Stimulated activated CD4-positive, alpha-beta T cell treated with anti-CD3 and anti-CD28 coated beads, Interleukin-4, amount 100 ng/mL, for 1 hour (primary cell): ENCODE measurements around the gene SKI.
"Not testable (repeated sequence)": the region's sequence is repeated elsewhere in the genome, so short reads cannot be mapped to it uniquely, and the experiment has no call there.

Experiments
- DNase-seq: peaks from one replicate; pipeline ENCODE4 v3.0.0-alpha.2; 2020

SKI gene

DNA sequence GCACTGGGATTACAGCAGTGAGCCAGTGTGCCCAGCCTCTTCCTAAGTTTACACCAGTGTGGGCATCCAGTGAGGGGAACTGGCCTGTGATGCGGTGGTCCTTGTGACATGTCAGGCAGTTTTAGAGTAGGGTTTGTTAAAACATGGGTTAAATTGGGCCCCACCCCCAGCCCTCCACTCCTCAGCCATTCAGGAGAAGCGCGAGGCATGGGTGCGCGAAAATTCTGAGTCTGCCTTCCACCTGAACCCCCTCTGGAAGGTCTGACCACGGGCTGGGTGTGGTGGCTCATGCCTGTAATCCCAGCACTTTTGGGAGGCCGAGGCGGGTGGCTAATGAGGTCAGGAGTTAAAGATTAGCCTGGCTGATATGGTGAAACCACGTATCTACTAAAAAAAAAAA, 51.7 kb downstream of the SKI start:
- DNase-seq, result no peak

DNA sequence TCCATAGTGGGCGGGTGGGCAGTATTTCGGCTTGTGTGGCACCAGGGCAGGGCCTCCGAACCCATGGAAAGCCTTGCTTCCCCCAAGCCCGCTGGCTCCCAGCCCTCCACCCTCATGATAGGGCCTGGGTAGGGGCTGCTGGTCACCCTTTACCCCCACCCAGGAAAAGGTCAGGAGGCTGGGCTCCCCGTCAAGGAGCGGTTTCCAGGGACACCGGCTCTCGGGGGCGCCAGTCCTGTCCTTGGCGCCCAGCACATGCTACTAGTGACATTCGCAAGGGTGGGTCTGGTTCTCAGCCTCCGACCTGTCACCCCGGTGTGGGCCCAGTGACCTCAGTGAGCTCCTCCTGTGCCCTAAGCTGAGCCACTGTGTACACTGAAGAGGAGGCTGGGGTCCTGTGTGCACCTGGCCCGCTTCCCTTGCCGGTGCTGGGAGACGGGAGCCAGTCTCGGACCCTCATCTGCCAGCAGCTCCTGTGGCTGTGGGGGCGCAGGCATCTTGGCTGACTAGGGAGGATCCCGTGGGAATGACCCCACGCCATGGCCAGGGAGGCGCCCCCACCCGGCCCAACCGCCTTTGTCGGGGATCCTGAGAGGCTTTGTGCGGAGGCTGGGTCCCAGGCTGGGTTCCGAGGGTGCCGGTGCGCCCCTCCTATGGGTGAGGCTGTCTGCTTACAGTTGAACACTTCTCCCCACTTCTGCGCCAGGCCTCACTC, 54.6 kb downstream of the SKI start:
- DNase-seq, result no peak

DNA sequence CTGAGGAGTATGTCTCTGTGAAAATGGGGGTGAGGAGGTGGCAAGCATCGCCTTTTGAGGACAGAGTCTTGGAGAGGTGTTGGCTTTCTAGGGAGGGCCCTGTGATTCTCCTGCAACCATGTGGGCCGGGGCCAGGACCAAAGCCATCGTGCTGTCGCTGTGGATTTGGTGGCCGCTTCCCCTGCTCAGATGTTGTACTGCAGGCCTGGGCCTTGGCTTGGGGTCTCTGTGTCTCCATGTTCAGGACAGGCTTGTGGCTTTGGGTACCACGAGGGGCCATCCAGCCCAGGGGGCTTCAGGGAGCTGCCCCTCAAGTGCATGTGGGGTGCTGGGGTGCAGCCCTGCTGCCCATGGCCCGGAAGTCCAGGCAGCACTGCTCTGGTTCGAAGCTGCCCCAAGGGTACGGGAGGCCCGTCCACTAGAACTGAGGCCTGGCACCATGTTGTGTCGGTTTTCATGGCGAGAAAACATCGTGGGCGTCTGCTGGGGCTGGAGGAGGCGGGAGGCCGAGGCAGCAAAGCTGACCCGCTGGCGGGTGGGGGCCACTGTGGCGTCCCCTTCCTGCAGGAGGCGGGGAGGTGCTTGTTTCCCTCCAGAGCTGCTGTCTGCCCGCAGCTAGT, 55.4 kb downstream of the SKI start:
- no peak for DNase-seq

DNA sequence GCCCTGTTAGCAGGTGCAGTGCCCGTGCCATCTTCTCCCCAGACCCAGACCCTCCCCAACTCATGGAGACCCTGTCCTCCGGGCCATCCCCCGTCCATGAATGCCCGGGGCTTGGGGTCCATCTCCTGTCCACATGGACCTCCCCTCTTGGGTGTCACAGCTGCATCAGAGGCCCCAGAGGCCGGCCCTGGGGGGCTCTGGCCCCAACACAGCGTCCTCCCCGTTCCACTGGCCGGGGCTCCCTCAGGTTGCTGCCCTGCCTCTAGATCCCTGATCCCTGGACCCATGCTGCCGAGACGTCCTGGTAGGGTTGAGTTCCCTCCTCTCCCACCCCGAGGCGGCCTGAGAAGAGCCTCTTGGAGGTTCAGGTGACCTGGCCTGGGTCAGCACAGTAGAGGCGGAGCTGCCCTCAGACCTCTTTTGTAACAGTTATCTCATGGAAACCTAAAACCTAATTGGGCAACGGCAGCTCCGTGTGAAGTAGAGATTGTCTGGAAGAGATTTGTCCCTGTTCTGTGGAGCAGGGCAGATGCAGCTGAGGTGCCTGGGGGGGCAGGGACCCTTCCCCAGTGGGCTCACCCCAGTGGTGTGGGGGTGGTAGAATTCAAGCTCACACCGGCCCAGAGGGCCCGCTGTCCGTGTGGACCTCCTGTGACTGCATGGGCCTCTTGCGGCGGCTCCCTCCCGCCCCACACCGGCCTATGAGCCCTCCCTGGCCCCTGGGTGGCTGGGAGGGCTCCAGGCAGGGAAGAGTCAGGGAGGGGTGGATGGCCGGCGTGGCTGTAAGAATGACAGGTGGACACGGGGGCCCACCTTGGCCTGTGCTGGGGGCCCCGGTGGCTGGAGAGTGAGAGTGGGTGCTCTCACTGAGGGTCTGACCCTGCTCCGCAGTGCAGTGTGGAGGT, 56.1 kb downstream of the SKI start:
- DNase-seq, result no peak

DNA sequence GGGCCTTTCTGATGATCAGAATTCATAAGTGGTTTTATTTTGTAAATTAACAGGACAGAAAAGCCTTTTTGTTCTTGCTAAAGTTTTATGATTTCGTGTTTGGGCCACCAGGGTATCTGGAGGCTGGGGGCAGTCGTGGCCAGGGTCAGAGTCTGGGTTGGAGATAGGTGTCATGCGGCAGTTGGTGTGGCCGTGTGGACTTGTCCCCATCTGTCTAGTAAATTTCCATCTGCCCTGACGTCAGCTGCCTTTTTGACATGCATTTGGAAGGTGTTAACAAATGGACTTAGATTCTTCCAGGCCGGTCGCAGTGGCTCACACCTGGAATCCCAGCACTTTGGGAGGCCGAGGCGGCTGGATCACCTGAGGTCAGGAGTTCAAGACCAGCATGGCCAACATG, 56.8 kb downstream of the SKI start:
- DNase-seq, result no peak

DNA sequence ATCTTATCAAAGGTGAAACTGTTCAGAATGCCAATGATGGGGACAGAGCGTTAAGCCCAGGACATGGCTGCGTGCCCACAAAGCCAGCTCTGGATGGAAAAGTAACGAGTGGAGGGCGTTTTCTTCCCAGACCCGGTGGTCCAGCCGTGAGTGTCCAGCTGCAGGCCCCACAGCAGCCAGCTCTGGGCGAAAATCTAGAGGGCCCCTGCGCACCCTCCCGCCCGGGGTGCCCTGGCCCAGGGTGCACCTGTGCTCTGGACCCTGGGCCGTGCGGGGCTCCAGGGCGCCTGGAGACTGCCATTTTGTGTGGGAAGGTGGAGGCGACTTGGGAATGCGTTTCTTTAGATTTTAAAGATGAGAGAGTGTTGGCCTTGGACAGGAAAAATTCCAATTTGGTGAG, 58.8 kb downstream of the SKI start:
- no peak for DNase-seq

DNA sequence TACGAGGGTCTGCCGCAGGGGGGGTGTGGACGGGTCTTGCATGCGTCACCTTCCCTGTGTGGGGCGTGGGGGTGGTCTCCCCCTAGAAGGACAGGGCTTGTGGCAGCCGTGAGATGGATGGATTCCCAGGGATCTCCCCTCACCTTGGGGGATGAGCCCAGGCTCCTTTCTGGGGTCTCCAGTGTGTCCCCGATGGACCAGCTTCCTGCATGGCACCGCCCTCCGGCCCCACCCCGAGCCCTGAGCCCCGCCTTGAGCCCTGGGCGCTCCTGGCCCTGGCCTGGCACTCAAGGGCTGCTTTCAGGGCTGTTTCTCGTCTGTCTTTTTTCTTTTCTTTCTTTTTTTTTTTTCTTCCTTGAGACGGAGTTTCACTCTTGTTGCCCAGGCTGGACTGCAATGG, 59.5 kb downstream of the SKI start:
- no peak for DNase-seq

DNA sequence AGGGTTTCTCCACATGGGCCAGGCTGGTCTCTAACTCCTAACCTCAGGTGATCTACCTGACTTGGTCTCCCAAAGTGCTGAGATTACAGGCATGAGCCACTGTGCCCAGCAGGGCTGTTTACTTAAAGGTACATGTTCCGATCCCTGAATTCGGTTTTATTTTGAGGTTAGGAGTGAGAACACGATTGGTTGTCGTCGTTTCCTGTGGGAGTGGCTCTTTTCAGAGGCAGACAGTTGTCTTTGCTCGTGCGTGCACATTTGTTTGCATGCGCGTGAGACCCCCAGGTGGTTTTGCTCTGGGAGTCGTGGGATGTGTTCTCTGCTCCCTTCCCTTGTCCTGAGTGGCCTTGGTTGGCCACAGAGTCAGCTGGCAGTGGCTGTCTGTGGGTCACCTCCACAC, 60.2 kb downstream of the SKI start:
- DNase-seq, result no peak

DNA sequence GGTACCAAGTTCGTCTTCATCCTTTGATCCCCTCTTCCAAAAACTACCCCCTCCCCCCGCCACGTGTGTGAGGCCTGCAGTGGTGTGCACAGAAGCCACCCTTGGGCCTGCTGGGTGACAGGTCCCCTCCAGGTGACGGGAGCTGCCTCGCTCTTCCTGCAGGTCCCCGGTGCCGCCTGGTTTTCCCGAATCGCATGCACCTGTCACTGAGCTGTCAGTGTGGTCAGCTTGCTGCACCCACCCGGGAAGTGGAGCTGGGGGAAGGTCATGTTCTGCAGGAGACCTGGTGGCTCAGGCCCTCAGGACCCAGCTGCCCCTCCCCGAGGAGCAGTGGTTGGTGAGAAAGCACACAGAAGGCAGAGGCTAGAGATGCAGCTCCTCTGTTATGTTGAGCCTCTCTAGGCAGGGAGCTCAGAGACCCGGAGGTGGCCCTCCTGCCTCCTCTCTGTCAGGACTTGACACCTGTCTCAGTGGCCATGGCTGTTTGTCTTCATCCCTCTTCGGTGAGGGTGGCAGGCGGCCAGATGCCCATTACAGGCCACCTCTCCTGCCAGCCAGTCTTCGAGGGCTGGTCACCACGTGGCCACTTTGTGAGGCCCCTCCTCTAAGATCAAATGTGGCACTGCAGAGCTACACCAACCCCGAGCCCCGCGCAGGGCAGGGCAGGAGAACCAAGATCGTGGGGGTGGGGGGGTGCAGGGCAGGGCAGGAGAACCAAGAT, 60.9 kb downstream of the SKI start:
- DNase-seq, result no peak

DNA sequence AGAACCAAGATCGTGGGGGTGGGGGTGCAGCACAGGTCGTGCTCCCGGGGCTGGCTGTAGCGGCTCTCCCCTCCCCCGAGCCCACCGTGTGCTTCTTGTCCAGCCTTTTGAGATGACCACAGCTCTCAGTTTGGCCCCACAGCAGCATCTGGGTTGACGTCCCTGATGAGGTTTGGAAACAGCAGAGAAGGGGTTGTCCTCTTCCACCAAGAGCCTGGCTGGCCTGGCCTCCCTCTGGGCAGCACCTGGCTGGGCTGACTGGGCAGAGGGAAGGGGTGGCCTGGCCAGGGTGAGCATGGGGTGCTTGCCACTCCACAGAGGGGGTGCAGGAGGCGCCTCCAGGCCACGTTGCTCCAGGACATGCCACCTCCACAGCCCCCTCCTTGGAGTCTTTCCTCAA, 61.5 kb downstream of the SKI start:
- DNase-seq, result no peak

DNA sequence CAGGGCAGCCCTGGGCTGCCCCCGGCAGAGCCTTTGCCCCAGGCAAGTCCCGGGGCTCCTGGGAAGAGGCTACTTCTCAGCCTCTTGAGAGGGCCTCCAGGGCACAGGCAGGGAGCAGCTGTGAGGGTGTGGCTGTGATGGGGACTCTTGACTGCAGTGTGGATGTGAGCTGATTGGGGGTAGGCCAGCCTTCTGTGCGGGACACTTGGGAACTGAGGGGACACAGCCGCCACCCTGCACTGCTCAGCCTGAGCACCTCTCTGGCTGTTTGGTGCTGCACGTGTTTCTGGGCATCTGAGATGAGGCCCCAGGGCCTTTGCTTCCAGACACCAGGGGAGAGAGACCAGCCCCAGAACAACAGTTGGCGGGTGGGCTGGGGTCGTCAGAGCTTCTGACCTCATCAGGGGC, 62.1 kb downstream of the SKI start:
- DNase-seq, result no peak

DNA sequence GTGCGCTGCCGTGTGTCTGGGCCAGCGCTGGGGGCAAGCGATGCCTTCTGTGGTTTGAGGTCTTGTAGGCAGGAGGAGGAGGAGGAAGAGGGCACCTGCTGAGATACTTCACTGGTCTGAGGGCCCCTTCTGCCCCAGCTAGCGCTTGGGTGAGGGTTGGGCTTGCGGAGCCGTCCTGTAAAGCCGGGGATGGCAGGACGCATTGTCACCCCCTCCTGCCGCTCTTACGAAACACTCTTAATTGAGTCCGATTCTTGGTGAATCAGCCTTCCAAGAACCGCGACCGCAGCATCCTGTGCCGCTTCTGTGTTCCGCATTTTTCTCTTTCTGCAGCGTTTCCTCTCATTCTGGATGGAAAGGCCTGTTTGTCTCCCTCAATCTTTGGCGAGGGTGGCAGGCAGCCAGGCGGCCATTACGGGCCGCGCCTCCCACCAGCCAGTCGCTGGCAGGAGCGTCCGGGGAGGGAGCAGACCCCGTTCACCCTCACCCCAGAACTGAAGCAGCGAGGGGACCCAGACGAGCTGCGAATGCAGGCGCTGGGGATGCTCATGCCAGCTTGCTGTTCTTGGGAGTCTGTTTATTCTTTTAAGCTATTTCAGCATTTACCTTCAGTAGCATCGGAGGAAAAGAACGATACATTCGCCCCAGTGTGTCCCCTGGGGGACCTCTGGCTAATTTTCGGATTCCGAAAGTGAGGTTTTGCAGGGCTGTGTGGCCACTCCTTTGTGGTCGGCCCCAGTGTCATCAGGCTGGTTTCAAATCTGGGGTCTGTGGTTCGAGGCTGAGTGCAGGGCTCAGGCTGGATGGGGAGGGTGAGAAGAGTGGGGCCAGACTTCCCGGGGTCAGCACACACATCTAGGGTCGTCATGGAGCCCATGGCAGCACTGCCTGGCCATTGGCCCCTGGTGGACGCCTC, 62.7 kb downstream of the SKI start:
- peak; percentile 77 for DNase-seq

DNA sequence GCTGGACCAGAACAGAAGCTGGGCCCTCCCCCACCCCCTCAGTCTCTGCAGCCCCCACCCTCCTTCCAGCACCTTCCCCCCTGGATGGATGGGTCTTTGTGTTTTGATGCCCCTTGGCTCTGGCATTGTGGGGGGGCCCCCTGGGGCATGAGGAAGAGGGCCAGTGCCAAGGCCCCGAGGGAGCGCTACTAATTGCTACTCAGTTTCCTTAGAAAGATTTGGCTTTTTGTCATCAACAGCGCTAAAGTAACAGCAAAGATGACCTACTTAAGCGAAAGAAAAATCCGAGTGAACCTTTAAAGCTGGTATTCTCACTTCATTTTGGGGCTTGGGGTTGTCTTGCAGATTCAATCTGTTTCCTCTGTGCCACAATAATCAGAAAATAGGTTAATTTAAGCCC, 63.5 kb downstream of the SKI start:
- no peak for DNase-seq

DNA sequence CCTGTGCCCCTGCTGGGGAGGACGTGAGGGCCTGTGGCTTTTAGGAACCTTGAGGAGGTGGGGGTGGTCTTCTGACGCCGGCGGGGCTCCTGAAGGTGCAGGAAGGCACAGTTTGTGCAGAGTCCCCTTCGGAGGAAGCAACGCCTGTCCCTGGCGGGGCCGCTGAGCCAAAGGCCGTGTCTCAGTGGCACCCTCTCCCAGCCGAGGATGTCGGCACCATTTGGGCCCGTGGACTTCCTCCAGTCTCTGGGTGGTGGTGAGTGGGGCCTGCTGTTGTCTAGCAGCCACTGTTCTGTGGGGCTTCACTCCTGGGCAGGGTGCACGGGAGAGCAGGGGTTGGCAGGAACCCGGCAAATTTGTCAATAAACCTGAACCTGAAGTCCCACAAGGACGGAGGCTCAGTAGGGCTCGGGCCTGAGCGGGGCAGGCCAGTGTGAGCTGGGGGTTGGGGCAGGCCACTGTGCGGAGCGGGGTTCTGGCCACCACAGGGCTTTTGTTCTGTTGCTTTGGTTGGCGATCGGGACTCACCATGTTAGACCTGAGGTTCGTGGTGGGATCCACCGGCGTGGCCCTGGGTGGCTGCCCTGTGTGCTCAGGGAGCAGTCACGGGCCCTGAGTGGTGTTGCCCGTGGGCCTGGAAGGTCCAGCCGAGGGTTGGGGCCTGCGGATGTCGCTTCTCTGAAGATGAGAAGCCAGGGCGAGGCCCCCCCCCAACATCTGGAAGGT, 64.8 kb downstream of the SKI start:
- DNase-seq, result no peak

DNA sequence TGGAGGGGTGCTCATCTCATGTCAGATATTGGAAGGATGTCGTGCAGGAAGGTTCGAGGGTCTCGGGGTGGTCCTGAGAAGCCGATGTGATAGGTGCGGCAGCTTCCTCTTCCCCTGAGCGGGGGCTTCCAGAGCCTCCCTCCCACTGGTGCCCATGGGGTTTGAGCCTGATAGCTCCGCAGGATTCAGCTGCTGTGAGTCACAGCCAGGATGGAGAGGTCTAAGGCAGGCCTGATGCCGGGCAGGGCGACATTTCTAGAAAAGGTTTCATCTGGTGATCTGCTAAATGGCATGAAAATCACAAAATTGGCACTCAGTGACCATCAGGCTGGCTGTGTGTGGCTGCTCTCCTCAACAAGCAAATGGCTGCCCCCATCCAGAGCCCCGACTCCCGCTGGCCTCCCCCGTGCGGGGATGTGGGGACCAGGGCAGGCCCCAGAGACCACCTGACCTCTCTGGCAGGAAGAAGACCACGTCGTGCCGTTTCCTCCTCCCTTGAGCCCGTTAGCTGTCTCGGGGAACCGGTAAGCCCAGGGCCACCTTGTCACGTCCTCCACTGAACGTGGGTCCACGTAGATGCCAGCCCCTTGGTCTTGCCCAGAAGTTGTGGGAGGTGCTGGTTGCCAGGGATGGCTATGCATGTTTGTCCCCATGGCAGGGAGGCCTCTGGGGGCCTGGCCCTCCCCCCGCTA, 66.1 kb downstream of the SKI start:
- no peak for DNase-seq

DNA sequence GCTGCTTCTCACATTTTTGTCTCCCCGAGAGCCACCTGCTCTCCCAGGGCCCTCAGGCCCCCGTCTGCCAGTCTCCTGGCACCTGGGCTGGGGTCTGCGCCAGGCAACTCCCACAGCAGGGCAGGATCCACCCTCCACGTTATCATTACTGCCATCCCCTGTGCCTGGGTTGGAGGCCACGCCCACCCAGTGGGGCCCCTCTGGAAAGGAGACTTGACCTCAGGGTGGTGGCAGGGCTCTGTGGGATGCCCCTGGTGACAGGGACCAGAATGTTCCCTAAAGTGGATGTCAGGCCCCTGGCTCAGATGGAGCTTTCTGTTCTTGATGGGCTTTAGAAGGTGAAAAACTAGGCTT, 66.6 kb downstream of the SKI start:
- DNase-seq, result no peak

DNA sequence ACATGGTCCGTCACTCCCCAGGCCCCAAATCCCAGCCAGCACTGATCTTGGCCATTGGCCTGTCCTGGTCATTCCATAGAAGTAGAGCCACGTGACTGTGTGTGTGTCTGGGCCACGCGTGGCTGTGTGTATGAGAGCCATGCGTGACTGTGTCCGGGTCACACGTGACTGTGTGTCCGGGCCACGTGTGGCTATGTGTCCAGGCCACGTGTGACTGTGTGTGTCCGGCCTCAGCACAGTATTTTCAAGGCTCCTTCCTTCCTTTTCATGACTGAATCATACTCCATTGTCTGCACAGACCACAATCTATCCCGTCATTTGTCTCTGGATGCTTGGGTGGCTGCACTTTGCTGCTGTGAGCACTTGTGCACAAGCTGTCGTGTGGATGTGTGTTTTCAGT, 67.4 kb downstream of the SKI start:
- no peak for DNase-seq

DNA sequence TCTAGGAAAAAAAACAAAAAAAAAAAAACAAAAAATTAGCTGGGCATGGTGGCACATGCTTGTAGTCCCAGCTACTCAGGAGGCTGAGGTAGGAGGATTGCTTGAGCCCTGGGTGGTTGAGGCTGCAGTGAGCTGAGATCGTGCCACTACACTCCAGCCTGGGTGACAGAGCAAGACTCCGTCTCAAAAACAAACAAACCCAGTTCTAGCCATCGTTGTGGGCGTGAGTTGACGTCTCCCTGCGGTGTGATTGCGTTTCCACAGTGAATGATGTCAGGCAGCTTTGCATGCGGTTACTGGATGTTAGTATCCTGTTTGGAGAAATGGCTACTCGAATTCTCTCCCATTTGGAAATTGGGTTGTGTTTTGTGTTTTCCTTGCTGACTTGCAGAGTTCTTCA, 68.1 kb downstream of the SKI start:
- DNase-seq, result not testable (repeated sequence)

DNA sequence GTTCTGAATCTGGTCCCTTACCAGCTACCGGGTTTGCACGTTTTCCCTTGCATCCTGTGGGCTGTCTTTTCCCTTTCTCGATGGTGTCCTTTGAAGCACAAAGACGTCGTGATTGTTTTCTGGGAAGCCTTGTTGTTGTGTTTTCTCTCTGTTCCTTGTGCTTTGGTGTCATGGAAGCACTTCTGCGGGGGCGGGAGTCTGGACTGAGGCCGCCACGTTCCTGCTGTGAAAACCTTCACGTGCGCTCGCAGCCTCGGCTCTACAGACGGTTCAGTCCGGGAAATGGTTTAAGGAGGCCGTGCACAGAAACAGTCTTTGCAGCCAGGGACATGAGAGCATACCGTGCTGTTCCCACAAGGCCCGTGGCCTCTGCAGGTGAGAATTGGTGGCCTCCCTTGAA, 68.5 kb downstream of the SKI start:
- no peak for DNase-seq

DNA sequence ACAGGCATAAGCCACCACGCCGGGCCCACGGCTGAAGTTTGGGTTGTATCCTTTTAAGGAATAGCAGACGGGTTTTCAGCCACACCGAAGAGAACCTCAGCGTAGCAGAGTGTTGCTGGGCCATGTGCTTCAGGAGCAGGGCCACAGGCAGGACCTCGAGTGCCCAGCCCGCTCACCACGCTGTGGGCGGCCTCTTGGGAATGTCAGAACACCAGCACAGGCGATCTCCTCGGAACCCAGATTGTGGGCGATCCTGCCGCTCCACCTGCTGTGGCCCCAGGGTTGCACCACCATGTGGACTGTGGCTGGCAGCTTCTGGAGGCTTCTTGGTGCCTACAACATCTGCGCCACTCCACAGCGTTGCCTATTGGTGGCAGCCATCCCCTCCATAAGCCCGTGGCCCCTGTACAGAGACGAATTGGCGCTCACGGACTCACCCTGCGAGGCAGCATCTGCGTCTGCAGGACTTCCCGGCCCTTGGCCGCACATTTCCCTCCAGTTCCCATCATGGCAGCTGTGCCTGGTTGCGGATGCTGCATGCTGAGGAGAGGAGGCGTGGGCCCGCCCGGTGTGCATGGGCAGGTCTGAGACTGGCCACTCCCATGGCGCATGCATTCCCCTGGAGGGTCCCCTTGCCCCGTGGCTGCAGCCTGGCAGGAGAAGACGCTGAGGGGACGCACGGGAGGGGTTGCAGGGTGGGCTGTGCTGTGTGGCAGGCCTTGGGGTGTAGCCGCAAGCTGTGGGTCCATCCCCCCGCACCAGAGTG, 69.3 kb downstream of the SKI start:
- DNase-seq, result no peak
